Measurements from ENCODE around the gene CSK.

- TF ChIP-seq EZH2 (IDR thresholded peaks at IDR 0.05) (no peak), POLR2AphosphoS5 (IDR thresholded peaks at IDR 0.05; ENCODE audit: borderline replicate concordance, low read depth, low read length) (no peak), FOXP2 (optimal IDR thresholded peaks at IDR 0.05; ENCODE audit: control extremely low read depth, extremely low read length, insufficient read depth) (no peak)
These were observed 12.3 kb upstream of the CSK start for GRCh38 chr15:74769463-74770025.
